Neural cell (in vitro differentiated cells): ENCODE measurements around the gene HS3ST3B1.

Experiments
- CTCF ChIP-seq: fragments of 450-650 bp; IDR thresholded peaks from 2 replicates; pipeline ENCODE4 v1.5.1; 2014; ENCODE audit warnings: antibody characterized with exemption, mild to moderate bottlenecking, moderate library complexity; ENCODE audit not compliant: poor library complexity, severe bottlenecking
- RAD21 ChIP-seq: fragments of 450-650 bp; conservative IDR thresholded peaks from 2 replicates; pipeline ENCODE4 v1.6.1; 2014; ENCODE audit warnings: antibody characterized with exemption, mild to moderate bottlenecking, moderate library complexity

DNA sequence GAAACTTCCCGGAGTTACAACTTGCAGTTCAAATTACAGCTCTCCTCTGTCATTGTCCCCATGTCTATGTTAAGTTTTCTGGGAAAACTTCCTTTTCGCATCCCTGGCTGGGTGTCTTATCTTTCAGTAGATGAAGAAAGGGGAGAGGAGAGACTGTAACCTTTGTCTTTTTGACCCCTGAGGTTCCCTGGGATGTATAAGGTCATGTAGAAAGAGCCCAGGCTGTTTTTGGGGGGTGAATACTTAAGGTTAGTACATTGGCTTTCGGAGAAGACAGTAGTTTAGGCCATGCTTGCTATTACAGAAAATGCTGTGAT, 31.1 kb downstream of the HS3ST3B1 start:
- TF ChIP-seq CTCF, result no peak
- TF ChIP-seq RAD21, result no peak
